DLD1 (cell line): ENCODE data around the gene XPR1.

Experiments
- in situ Hi-C: cut with HindIII; loops from 2 replicates; pipeline ENCODE4 v1.10.0; 2017; ENCODE audit warnings: low sequenced_read_pairs

Gene XPR1

GRCh38 chr1:180909005-180909414 is 277.2 kb downstream of the XPR1 start:
- in situ Hi-C loops = no loop called here

- in situ Hi-C loops = no loop called here
These were observed 277.7 kb downstream of the XPR1 start for GRCh38 chr1:180909462-180909976.

- in situ Hi-C loops = no loop called here
These were observed 279.9 kb downstream of the XPR1 start for GRCh38 chr1:180911640-180912191.

- in situ Hi-C loops = no loop called here
These were observed 280.5 kb downstream of the XPR1 start for GRCh38 chr1:180912211-180912800.

GRCh38 chr1:180912801-180913565 is 281.2 kb downstream of the XPR1 start, which contains the start of gene KIAA1614:
Gene KIAA1614, plus strand, starts transcription at chr1:180912897. Its CDS starts 347 bp downstream, at chr1:180913244.
- in situ Hi-C loops = no loop called here

- in situ Hi-C loops = no loop called here
These were observed 283.7 kb downstream of the XPR1 start for GRCh38 chr1:180915426-180915965.

GRCh38 chr1:180916012-180916770 is 284.4 kb downstream of the XPR1 start:
- in situ Hi-C loops = no loop called here

- in situ Hi-C loops = no loop called here
These were observed 284.9 kb downstream of the XPR1 start for GRCh38 chr1:180916771-180917170.

GRCh38 chr1:180917306-180918065 is 285.7 kb downstream of the XPR1 start:
- in situ Hi-C loops = no loop called here

GRCh38 chr1:180918519-180918918 is 286.7 kb downstream of the XPR1 start:
- in situ Hi-C loops = no loop called here

- in situ Hi-C loops = no loop called here
These were observed 287.4 kb downstream of the XPR1 start for GRCh38 chr1:180919183-180919700.

GRCh38 chr1:180920193-180920592 is 288.4 kb downstream of the XPR1 start:
- in situ Hi-C loops = no loop called here

- in situ Hi-C loops = no loop called here
These were observed 288.9 kb downstream of the XPR1 start for GRCh38 chr1:180920702-180921101.

GRCh38 chr1:180921386-180921785 is 289.6 kb downstream of the XPR1 start:
- in situ Hi-C loops = no loop called here

- in situ Hi-C loops = no loop called here
These were observed 290.2 kb downstream of the XPR1 start for GRCh38 chr1:180921891-180922630.

GRCh38 chr1:180922631-180923015 is 290.8 kb downstream of the XPR1 start:
- in situ Hi-C loops = no loop called here

- in situ Hi-C loops = no loop called here
These were observed 291.4 kb downstream of the XPR1 start for GRCh38 chr1:180923021-180923841.

GRCh38 chr1:180923887-180924286 is 292.1 kb downstream of the XPR1 start:
- in situ Hi-C loops = no loop called here
